Measurements from ENCODE around the gene RPL13A.
"Not testable (repeated sequence)": the region's sequence is repeated elsewhere in the genome, so short reads cannot be mapped to it uniquely, and the experiment has no call there.

DNA sequence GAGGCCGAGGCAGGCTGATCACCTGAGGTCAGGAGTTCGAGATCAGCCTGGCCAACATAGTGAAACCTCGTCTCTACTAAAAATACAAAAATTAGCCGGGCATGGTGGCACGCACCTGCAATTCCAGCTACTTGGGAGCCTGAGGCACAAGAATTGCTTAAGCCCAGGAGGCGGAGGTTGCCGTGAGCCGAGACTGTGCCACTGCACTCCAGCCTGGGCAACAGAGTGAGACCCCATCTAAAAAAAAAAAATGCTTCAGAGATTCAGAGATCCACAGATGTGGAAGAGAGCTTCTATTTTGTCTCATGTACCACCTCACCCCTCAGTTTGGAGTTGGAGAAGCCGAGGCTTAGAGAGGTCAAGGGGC lies 13.9 kb upstream of the RPL13A start:
- TF ChIP-seq CTCF (conservative IDR thresholded peaks at IDR 0.05; ENCODE audit: low read depth in 2 of 2); EZH2 (IDR thresholded peaks at IDR 0.05; ENCODE audit: low read depth, unreplicated experiment); POLR2AphosphoS5 (IDR thresholded peaks at IDR 0.05; ENCODE audit: low read depth); EZH2phosphoT487 (IDR thresholded peaks at IDR 0.05; ENCODE audit: unreplicated experiment); ZNF114 (CRISPR knock-in tag; IDR thresholded peaks at IDR 0.05); JUNB (IDR thresholded peaks at IDR 0.05; ENCODE audit: unreplicated experiment); ZNF331 (CRISPR knock-in tag; IDR thresholded peaks at IDR 0.05; ENCODE audit: low read depth); ETS1 (IDR thresholded peaks at IDR 0.05); CREB1 (CRISPR knock-in tag; IDR thresholded peaks at IDR 0.05; ENCODE audit: low read depth); STAT1 (IDR thresholded peaks at IDR 0.05; ENCODE audit: unreplicated experiment): not testable (repeated sequence)
- TF ChIP-seq, protein P1, sequence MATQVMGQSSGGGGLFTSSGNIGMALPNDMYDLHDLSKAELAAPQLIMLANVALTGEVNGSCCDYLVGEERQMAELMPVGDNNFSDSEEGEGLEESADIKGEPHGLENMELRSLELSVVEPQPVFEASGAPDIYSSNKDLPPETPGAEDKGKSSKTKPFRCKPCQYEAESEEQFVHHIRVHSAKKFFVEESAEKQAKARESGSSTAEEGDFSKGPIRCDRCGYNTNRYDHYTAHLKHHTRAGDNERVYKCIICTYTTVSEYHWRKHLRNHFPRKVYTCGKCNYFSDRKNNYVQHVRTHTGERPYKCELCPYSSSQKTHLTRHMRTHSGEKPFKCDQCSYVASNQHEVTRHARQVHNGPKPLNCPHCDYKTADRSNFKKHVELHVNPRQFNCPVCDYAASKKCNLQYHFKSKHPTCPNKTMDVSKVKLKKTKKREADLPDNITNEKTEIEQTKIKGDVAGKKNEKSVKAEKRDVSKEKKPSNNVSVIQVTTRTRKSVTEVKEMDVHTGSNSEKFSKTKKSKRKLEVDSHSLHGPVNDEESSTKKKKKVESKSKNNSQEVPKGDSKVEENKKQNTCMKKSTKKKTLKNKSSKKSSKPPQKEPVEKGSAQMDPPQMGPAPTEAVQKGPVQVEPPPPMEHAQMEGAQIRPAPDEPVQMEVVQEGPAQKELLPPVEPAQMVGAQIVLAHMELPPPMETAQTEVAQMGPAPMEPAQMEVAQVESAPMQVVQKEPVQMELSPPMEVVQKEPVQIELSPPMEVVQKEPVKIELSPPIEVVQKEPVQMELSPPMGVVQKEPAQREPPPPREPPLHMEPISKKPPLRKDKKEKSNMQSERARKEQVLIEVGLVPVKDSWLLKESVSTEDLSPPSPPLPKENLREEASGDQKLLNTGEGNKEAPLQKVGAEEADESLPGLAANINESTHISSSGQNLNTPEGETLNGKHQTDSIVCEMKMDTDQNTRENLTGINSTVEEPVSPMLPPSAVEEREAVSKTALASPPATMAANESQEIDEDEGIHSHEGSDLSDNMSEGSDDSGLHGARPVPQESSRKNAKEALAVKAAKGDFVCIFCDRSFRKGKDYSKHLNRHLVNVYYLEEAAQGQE (IDR thresholded peaks at IDR 0.05; ENCODE audit: unreplicated experiment): not testable (repeated sequence)

All from GM23338 (cell line).